HG03139 (cell line): ENCODE data around the gene USP3.

ENCODE experiments used
- ATAC-seq: cut with Tn5 transposase; IDR thresholded peaks from one replicate; pipeline ENCODE4 v1.9.1; 2021; ENCODE audit not compliant: unreplicated experiment

USP3 gene

GRCh38 chr15:63538876-63539275 lies 34.5 kb downstream of the USP3 start:
- no peak for ATAC-seq

GRCh38 chr15:63539521-63539920 lies 35.1 kb downstream of the USP3 start:
- ATAC-seq, result no peak

- no peak for ATAC-seq
Observed at GRCh38 chr15:63539998-63540397, 35.6 kb downstream of the USP3 start.

GRCh38 chr15:63540449-63540848 lies 36.1 kb downstream of the USP3 start:
- ATAC-seq, result no peak

GRCh38 chr15:63544258-63545026 lies 40.0 kb downstream of the USP3 start:
- no peak for ATAC-seq

GRCh38 chr15:63545520-63545919 lies 41.1 kb downstream of the USP3 start:
- ATAC-seq, result no peak

GRCh38 chr15:63551400-63551799 lies 47.0 kb downstream of the USP3 start:
- ATAC-seq, result no peak

- no peak for ATAC-seq
Observed at GRCh38 chr15:63553388-63553791, 49.0 kb downstream of the USP3 start.

- ATAC-seq, result no peak
Observed at GRCh38 chr15:63554337-63554927, 50.0 kb downstream of the USP3 start.

- ATAC-seq, result no peak
Observed at GRCh38 chr15:63555507-63555906, 51.1 kb downstream of the USP3 start.

GRCh38 chr15:63556246-63556645 lies 51.9 kb downstream of the USP3 start:
- ATAC-seq, result no peak

GRCh38 chr15:63556736-63557135 lies 52.3 kb downstream of the USP3 start:
- ATAC-seq, result no peak

GRCh38 chr15:63559753-63560152 lies 55.4 kb downstream of the USP3 start:
- ATAC-seq, result no peak

- ATAC-seq, result no peak
Observed at GRCh38 chr15:63560741-63561448, 56.5 kb downstream of the USP3 start.

GRCh38 chr15:63564093-63564492 lies 59.7 kb downstream of the USP3 start:
- no peak for ATAC-seq

GRCh38 chr15:63565536-63566186 lies 61.3 kb downstream of the USP3 start:
- no peak for ATAC-seq

GRCh38 chr15:63572749-63573464 lies 68.5 kb downstream of the USP3 start:
- ATAC-seq, result no peak

GRCh38 chr15:63573533-63573932 lies 69.1 kb downstream of the USP3 start:
- no peak for ATAC-seq

GRCh38 chr15:63575312-63575711 lies 70.9 kb downstream of the USP3 start:
- no peak for ATAC-seq

- no peak for ATAC-seq
Observed at GRCh38 chr15:63576441-63576840, 72.0 kb downstream of the USP3 start.

GRCh38 chr15:63582179-63582578 lies 77.8 kb downstream of the USP3 start:
- ATAC-seq, result no peak
